H1 (cell line): ENCODE measurements around the gene GGT5. TPM values are rescaled to one million over a fixed set of nuclear protein-coding genes. Genes with fewer than 3 reads are reported as not detected.

Source experiments
- CTCF ChIA-PET: fragments of 300-600 bp; sonication (Branson Sonifier 250); formaldehyde crosslinking; loops from one replicate; lab custom pipeline; 2021; ENCODE audit not compliant: partially characterized antibody; lab: Charles Lee
- POLR2A ChIA-PET: fragments of 300-600 bp; sonication (Branson Sonifier 250); formaldehyde crosslinking; loops from one replicate; lab custom pipeline; 2021; ENCODE audit warnings: inconsistent platforms; ENCODE audit not compliant: partially characterized antibody; lab: Charles Lee
- DNase-seq, 2 experiments: peaks; one replicate each; pipeline versions ENCODE4 v3.0.0 to v3.0.0-alpha.2; 2010 to 2022; ENCODE audit warnings: low spot score in 2 of 2, low read depth in 1 of 2, mixed read lengths in 1 of 2
- FAIRE-seq: peaks from 2 replicates; lab custom pipeline; 2011; peaks lifted over from hg19 to GRCh38; lab: Jason Lieb, UNC
- H2AFZ ChIP-seq: 2 replicates; pipeline ENCODE4 v1.8.1; 2012; ENCODE audit warnings: low read length, inconsistent platforms
- H2AK5ac ChIP-seq: 2 replicates; pipeline ENCODE4 v1.6.1; 2013; ENCODE audit warnings: low read depth, low read length
- H2BK120ac ChIP-seq: replicated peaks from 2 replicates; pipeline ENCODE3; 2013; ENCODE audit warnings: low read depth, low read length, inconsistent platforms
- H2BK12ac ChIP-seq: 2 replicates; pipeline ENCODE4 v1.6.1; 2013; ENCODE audit warnings: low read depth, low read length
- H2BK15ac ChIP-seq: 2 replicates; pipeline ENCODE4 v1.6.1; 2013; ENCODE audit warnings: low read length
- H2BK20ac ChIP-seq: 2 replicates; pipeline ENCODE4 v1.6.1; 2013; ENCODE audit warnings: low read length
- H2BK5ac ChIP-seq: 2 replicates; pipeline ENCODE4 v1.6.1; 2013; ENCODE audit warnings: low read depth, low read length
- H3K14ac ChIP-seq: 2 replicates; pipeline ENCODE4 v1.6.1; 2013; ENCODE audit warnings: inconsistent platforms; ENCODE audit not compliant: insufficient read length
- H3K18ac ChIP-seq: 2 replicates; pipeline ENCODE4 v1.6.1; 2013; ENCODE audit warnings: low read length; ENCODE audit errors: extremely low read depth
- H3K23ac ChIP-seq: 2 replicates; pipeline ENCODE4 v1.6.1; 2013; ENCODE audit warnings: inconsistent platforms; ENCODE audit not compliant: insufficient read length
- H3K23me2 ChIP-seq: 2 replicates; pipeline ENCODE4 v1.6.1; 2013; ENCODE audit warnings: low read depth, low read length
- H3K27ac ChIP-seq: 2 replicates; pipeline ENCODE4 v1.6.1; 2011; ENCODE audit warnings: low read depth, low read length, inconsistent platforms
- H3K27me3 ChIP-seq, 4 experiments: replicated peaks in 1 of 4; 1 replicate in 1 of 4; 2 replicates in 3 of 4; pipeline versions ENCODE4 v1.6.1 to v1.8.1; 2011 to 2013; ENCODE audit warnings: low read length in 3 of 4, mild to moderate bottlenecking in 3 of 4, inconsistent platforms in 2 of 4, mixed read lengths in 2 of 4, moderate library complexity in 1 of 4; ENCODE audit not compliant: control insufficient read depth in 3 of 4, insufficient read depth in 3 of 4; ENCODE audit errors: extremely low read depth in 1 of 4
- H3K36me3 ChIP-seq, 4 experiments: 2 replicates each; pipeline versions ENCODE4 v1.6.1 to v1.8.1; 2011 to 2013; ENCODE audit warnings: mild to moderate bottlenecking in 4 of 4, low read length in 3 of 4, moderate library complexity in 2 of 4, control low read depth in 1 of 4, inconsistent platforms in 1 of 4; ENCODE audit not compliant: insufficient read depth in 4 of 4, control insufficient read depth in 2 of 4
- H3K4ac ChIP-seq: replicated peaks from 2 replicates; pipeline ENCODE3; 2013; ENCODE audit warnings: low read length, low read depth, mixed read lengths, inconsistent platforms; ENCODE audit not compliant: insufficient read length
- H3K4me1 ChIP-seq, 4 experiments: replicated peaks in 1 of 4; 1 replicate in 1 of 4; 2 replicates in 3 of 4; pipeline versions ENCODE4 v1.6.1 to v1.8.1; 2011 to 2013; ENCODE audit warnings: low read length in 3 of 4, inconsistent platforms in 2 of 4, mixed read lengths in 1 of 4; ENCODE audit not compliant: insufficient read depth in 4 of 4, control insufficient read depth in 3 of 4
- H3K4me2 ChIP-seq, 2 experiments: 2 replicates each; pipeline versions ENCODE4 v1.6.1 to v1.8.1; 2011 to 2013; ENCODE audit warnings: low read depth in 2 of 2, low read length in 2 of 2, control low read depth in 1 of 2, inconsistent platforms in 1 of 2, mild to moderate bottlenecking in 1 of 2; ENCODE audit not compliant: insufficient read depth in 1 of 2
- H3K4me3 ChIP-seq, 4 experiments: fragments of 200-600, 300-600 bp in 1 of 4; sonication (generic), shearing (Covaris generic), sonication (Bioruptor Twin) in 1 of 4; 2 replicates each; pipeline versions ENCODE4 v1.5.1 to v1.8.1; 2011 to 2016; ENCODE audit warnings: low read length in 4 of 4, low read depth in 3 of 4, control low read depth in 2 of 4, inconsistent platforms in 2 of 4, mild to moderate bottlenecking in 2 of 4, mixed read lengths in 1 of 4, moderate library complexity in 1 of 4; ENCODE audit not compliant: insufficient read depth in 2 of 4; ENCODE audit errors: extremely low read depth in 1 of 4
- H3K56ac ChIP-seq: replicated peaks from 2 replicates; pipeline ENCODE3; 2013; ENCODE audit warnings: low read depth, mild to moderate bottlenecking, mixed read lengths, low read length, inconsistent platforms; ENCODE audit not compliant: insufficient read length
- H3K79me1 ChIP-seq: 2 replicates; pipeline ENCODE4 v1.6.1; 2013; ENCODE audit warnings: low read depth, low read length, control low read depth
- H3K79me2 ChIP-seq, 2 experiments: 2 replicates each; pipeline versions ENCODE4 v1.6.1 to v1.8.1; 2012 to 2013; ENCODE audit warnings: low read length in 2 of 2, mild to moderate bottlenecking in 2 of 2, inconsistent platforms in 1 of 2; ENCODE audit not compliant: insufficient read depth in 2 of 2, control insufficient read depth in 1 of 2
- H3K9ac ChIP-seq, 4 experiments: replicated peaks in 1 of 4; 1 replicate in 1 of 4; 2 replicates in 3 of 4; pipeline versions ENCODE4 v1.6.1 to v1.8.1; 2011 to 2013; ENCODE audit warnings: low read depth in 3 of 4, low read length in 3 of 4, control low read depth in 2 of 4, mild to moderate bottlenecking in 2 of 4, moderate library complexity in 2 of 4, inconsistent platforms in 1 of 4; ENCODE audit errors: extremely low read depth in 1 of 4
- H3K9me3 ChIP-seq, 2 experiments: 2 replicates each; pipeline versions ENCODE4 v1.6.1 to v1.8.1; 2012 to 2013; ENCODE audit warnings: mild to moderate bottlenecking in 2 of 2, moderate library complexity in 2 of 2, control low read depth in 1 of 2, inconsistent platforms in 1 of 2, low read depth in 1 of 2, low read length in 1 of 2, mixed read lengths in 1 of 2; ENCODE audit not compliant: insufficient read depth in 2 of 2
- H4K20me1 ChIP-seq, 2 experiments: replicated peaks in 1 of 2; 2 replicates each; pipeline versions ENCODE3 to v1.8.1; 2011 to 2013; ENCODE audit warnings: inconsistent platforms in 2 of 2, low read length in 2 of 2, mild to moderate bottlenecking in 1 of 2; ENCODE audit not compliant: insufficient read depth in 2 of 2, control insufficient read depth in 1 of 2
- H4K5ac ChIP-seq: 2 replicates; pipeline ENCODE4 v1.6.1; 2013; ENCODE audit warnings: low read length, low read depth, mixed read lengths, inconsistent platforms; ENCODE audit not compliant: insufficient read length
- H4K8ac ChIP-seq: 2 replicates; pipeline ENCODE4 v1.8.0; 2013; ENCODE audit warnings: mild to moderate bottlenecking, moderate library complexity, low read length, inconsistent platforms; ENCODE audit not compliant: insufficient read depth; ENCODE audit errors: extremely low read depth
- H4K91ac ChIP-seq: replicated peaks from 2 replicates; pipeline ENCODE3; 2013; ENCODE audit warnings: low read length, mixed read lengths, inconsistent platforms; ENCODE audit not compliant: insufficient read length
- ATF3 ChIP-seq: IDR thresholded peaks from 2 replicates; pipeline ENCODE4 v1.6.1; 2011; ENCODE audit warnings: low read depth, mild to moderate bottlenecking, low read length; ENCODE audit not compliant: insufficient read depth
- CHD2 ChIP-seq: IDR thresholded peaks from 2 replicates; pipeline ENCODE4 v1.6.1; 2012; ENCODE audit warnings: low read length, improper control_type of control experiment
- EP300 ChIP-seq, 2 experiments: IDR thresholded peaks; 1 replicate in 1 of 2; 2 replicates in 1 of 2; pipeline ENCODE4 v1.6.1; 2011 to 2012; ENCODE audit warnings: low read depth in 2 of 2, low read length in 2 of 2, mild to moderate bottlenecking in 2 of 2, borderline replicate concordance in 1 of 2, inconsistent platforms in 1 of 2, moderate library complexity in 1 of 2
- GTF2F1 ChIP-seq: IDR thresholded peaks from 2 replicates; pipeline ENCODE4 v1.6.1; 2012; ENCODE audit warnings: low read depth, low read length, improper control_type of control experiment, borderline replicate concordance
- HDAC2 ChIP-seq, 2 experiments: fragments of 300-600 bp in 1 of 2; sonication (generic) in 1 of 2; IDR thresholded peaks; 2 replicates each; pipeline ENCODE4 v1.6.1; 2011 to 2012; ENCODE audit warnings: low read depth in 2 of 2, low read length in 2 of 2, mild to moderate bottlenecking in 2 of 2, moderate library complexity in 2 of 2, borderline replicate concordance in 1 of 2, inconsistent platforms in 1 of 2
- MAX ChIP-seq: IDR thresholded peaks from 2 replicates; pipeline ENCODE4 v1.6.1; 2012; ENCODE audit warnings: inconsistent platforms
- TAF1 ChIP-seq: IDR thresholded peaks from 2 replicates; pipeline ENCODE4 v1.6.1; 2011; ENCODE audit warnings: mild to moderate bottlenecking, low read depth, low read length
- TBP ChIP-seq: IDR thresholded peaks from 2 replicates; pipeline ENCODE4 v1.6.1; 2011; ENCODE audit warnings: low read depth, low read length, improper control_type of control experiment
- USF2 ChIP-seq: IDR thresholded peaks from 2 replicates; pipeline ENCODE4 v1.6.1; 2011; ENCODE audit warnings: low read length, improper control_type of control experiment
- WGBS, 2 experiments: shearing (Covaris generic) in 1 of 2; methylation state at CpG; one replicate each; pipeline versions ENCODE4 v1.1.6 to v1.1.7; 2013 to 2015; ENCODE audit warnings: low lambda C conversion rate in 2 of 2, mixed read lengths in 2 of 2, inconsistent platforms in 1 of 2, low coverage in 1 of 2, missing lambda C conversion rate in 1 of 2; ENCODE audit not compliant: insufficient replicate concordance in 2 of 2, insufficient coverage in 1 of 2, insufficient read length in 1 of 2; ENCODE audit errors: extremely low coverage in 1 of 2, missing lambda C conversion rate in 1 of 2; 5-methylcytosine and 5-hydroxymethylcytosine counted together
- polyA plus RNA-seq, 7 experiments: library from polyadenylated mRNA; depleted of rRNA in 3 of 7; stranded (reverse) in 5 of 7; unstranded in 2 of 7; fragments of >200 nt in 5 of 7; fragments of 200-250 nt in 2 of 7; gene quantifications; 1 replicate in 5 of 7; 2 replicates in 1 of 7; 4 replicates in 1 of 7; pipeline versions ENCODE4 v1.2.1 to v1.2.3, GENCODE V29; 2011 to 2013; ENCODE audit warnings: missing spikeins in 2 of 7, mixed read lengths in 2 of 7
- total RNA-seq: library from RNA; stranded (reverse); fragmentation: NEBNext Ultra II Directional; extraction: Animal tissue kit (Norgen Biotek cat#: 25700); gene quantifications from 2 replicates; pipeline ENCODE4 v1.2.1, GENCODE V29; 2021

GGT5 gene
- total and polyA plus RNA-seq, 2 of the 8 experiments (the other 6 are each of a cell fraction or from before 2014, with no cell fraction given): 0.05 TPM; not detected in 1

GRCh38 chr22:24247564-24248344, 2.9 kb upstream of the GGT5 start:
- POLR2A ChIA-PET: interaction anchor here (1.0 kb wide), 1 partner anchor 51 kb away, joined by 3 read pairs; no protein-coding TSS in a partner anchor
- H3K9ac ChIP-seq: no peak overlapping the region
- TF ChIP-seq TBP: 0 out of 2 replicates have a peak, but pooled peaks have one; percentile 36
- peak; percentile 42; the same call in 1 of the 2 replicates for TF ChIP-seq USF2
- no peak for TF ChIP-seq HDAC2 (IDR thresholded peaks at IDR 0.05; ENCODE audit: borderline replicate concordance in 1 of 2, low read depth in 2 of 2, low read length in 2 of 2)
- no peak for TF ChIP-seq TAF1
- no peak for TF ChIP-seq EP300 (IDR thresholded peaks at IDR 0.05; ENCODE audit: borderline replicate concordance in 1 of 2, low read depth in 2 of 2, low read length in 2 of 2)
- no peak for TF ChIP-seq CHD2
- peak; percentile 97 for TF ChIP-seq MAX
- no peak for TF ChIP-seq ATF3
- no peak for TF ChIP-seq GTF2F1

More at GRCh38 chr22:24247564-24248344, 2.9 kb upstream of the GGT5 start:
- FAIRE-seq (no peak), DNase-seq (peak; percentile 63 to 92)
- no peak overlapping the region for H3K56ac ChIP-seq
- H4K91ac ChIP-seq: no peak overlapping the region
- H2AFZ ChIP-seq: no peak overlapping the region; the same call in 1 of the 2 replicates
- CTCF ChIA-PET: interaction anchor here (0.6 to 2.2 kb wide), 12 partner anchors 16 to 246 kb away, joined by 3 to 29 read pairs (median 3); no protein-coding TSS in a partner anchor
- peaks cover 0 to 3% (median 0%) of the 10 kb centered on the region in 4 experiments; a peak in 2 of 7 replicates for H3K4me1 ChIP-seq
- no peak overlapping the region for H2BK15ac ChIP-seq
- no peaks in the 10 kb centered on the region for H3K79me1 ChIP-seq
- H4K20me1 ChIP-seq: peaks cover 0 to 2% of the 10 kb centered on the region in 2 experiments
- no peak overlapping the region for H3K4me2 ChIP-seq
- no peak overlapping the region; the same call in 1 of the 2 replicates for H3K18ac ChIP-seq
- no peak overlapping the region for H3K14ac ChIP-seq
- WGBS, 2 experiments: 60% methylated on average over 21 of the region's 23 CpGs; no CpG with 5 or more reads in 1 of the 2 experiments
- no peak overlapping the region for H3K4ac ChIP-seq
- H3K27me3 ChIP-seq: no peaks in the 10 kb centered on the region; a peak in 1 of 7 replicates
- no peak overlapping the region for H3K27ac ChIP-seq
- no peak overlapping the region for H2BK5ac ChIP-seq
- H3K23ac ChIP-seq: no peak overlapping the region
- no peak overlapping the region for H2AK5ac ChIP-seq
- no peaks in the 10 kb centered on the region for H3K36me3 ChIP-seq
- H4K5ac ChIP-seq: no peak overlapping the region
- no peak overlapping the region for H4K8ac ChIP-seq
- H3K9me3 ChIP-seq: no peaks in the 10 kb centered on the region
- no peaks in the 10 kb centered on the region for H3K79me2 ChIP-seq
- H2BK12ac ChIP-seq: 0 out of 2 replicates have a peak overlapping the region, but pooled peaks have one; percentile 43
- no peak overlapping the region for H2BK20ac ChIP-seq
- H3K4me3 ChIP-seq: no peak overlapping the region
- no peak overlapping the region for H2BK120ac ChIP-seq
- peaks cover 2% of the 10 kb centered on the region; the same call in 1 of the 2 replicates for H3K23me2 ChIP-seq
